GDM1 (cell line): ENCODE results near the gene BAIAP2L2.
"Not testable (repeated sequence)": the region's sequence is repeated elsewhere in the genome, so short reads cannot be mapped to it uniquely, and the experiment has no call there.

Source experiments
- DNase-seq: peaks from one replicate; lab custom pipeline; 2025; lab: John Stamatoyannopoulos, UW

Gene BAIAP2L2

DNA sequence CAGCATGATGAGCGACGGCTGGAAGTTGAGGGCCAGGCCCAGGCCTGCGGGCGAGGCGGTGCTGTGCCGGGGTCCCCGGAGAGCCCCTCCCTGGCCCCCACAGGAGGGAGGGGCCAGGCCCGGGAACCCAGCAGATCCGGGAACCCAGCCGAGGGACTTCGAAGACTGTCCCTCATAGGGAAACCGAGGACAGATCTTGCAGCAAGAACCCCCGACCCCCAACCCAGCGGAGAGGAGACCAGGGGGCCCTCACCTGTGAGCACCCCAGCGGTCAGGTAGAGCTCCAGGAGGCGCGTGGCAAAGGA is 28.9 kb downstream of the BAIAP2L2 start:
- DNase-seq = no peak

GRCh38 chr22:38080850-38081635 is 29.4 kb downstream of the BAIAP2L2 start:
- no peak for DNase-seq

- DNase-seq = no peak
Observed at GRCh38 chr22:38080474-38080849, 30.0 kb downstream of the BAIAP2L2 start.

- DNase-seq = no peak
Observed at GRCh38 chr22:38079804-38080203, 30.7 kb downstream of the BAIAP2L2 start.

- DNase-seq = not testable (repeated sequence)
Observed at GRCh38 chr22:38079208-38079607, 31.3 kb downstream of the BAIAP2L2 start.

DNA sequence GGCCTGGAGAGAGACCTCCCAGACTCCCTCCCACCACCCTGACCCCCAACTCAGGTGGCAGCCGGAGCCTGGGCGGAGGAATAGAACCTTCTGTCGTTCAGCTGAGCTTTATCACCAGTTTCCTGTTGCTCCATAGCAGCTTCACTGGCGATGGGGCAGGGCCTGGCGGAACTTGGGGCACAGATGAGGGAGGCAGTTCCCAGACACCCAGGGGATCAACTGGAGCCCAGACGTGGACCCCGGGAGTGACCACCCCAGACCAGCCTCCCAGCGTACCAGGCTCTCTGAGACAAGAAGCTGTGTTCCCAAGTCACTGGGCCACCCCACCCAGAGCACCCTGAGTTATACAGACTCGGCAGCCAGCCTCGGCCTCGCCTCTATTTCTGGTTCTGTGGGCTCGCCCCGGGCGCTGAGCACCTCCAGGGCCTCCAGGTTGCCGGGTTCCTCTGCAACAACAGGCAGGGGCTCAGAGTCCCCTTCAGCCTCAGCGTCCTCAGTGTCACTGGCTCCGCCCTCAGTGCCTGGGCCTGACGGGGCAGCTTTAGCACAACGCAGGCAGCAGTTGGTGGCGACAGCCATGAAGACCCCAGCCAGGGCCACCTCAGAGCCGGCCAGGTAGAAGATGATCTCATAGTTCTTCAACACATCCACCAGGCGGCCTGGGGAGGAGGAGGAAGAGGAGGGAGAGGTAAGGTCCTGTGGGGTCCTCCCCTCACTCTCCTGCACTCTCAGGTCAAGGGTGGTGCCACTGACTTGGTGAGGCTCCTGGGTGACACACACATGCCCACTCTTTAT is 32.2 kb downstream of the BAIAP2L2 start:
- no peak for DNase-seq

GRCh38 chr22:38077595-38077994 is 32.9 kb downstream of the BAIAP2L2 start:
- no peak for DNase-seq

DNA sequence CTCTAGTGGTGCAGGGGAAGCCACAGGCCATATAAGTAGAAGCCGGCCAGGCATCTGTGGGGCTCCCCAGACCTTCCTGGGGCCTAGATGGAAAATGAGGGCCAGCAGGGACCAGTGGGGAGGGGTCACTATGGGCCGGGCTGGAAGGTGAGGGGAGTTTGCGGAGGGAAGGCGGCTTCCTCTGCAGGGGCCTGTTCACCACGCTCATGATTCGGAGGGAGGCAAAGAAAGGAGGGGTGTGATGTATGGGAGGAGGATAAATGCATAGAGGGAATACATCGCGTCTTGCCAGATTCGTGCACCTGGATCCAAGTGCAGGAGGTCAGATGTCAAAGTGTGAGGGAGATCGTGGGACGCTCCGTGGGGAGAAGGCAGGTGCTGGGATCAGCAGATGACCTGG is 33.4 kb downstream of the BAIAP2L2 start:
- no peak for DNase-seq

- no peak for DNase-seq
Observed at GRCh38 chr22:38075961-38076360, 34.5 kb downstream of the BAIAP2L2 start.

- no peak for DNase-seq
Observed at GRCh38 chr22:38075105-38075825, 35.2 kb downstream of the BAIAP2L2 start.

DNA sequence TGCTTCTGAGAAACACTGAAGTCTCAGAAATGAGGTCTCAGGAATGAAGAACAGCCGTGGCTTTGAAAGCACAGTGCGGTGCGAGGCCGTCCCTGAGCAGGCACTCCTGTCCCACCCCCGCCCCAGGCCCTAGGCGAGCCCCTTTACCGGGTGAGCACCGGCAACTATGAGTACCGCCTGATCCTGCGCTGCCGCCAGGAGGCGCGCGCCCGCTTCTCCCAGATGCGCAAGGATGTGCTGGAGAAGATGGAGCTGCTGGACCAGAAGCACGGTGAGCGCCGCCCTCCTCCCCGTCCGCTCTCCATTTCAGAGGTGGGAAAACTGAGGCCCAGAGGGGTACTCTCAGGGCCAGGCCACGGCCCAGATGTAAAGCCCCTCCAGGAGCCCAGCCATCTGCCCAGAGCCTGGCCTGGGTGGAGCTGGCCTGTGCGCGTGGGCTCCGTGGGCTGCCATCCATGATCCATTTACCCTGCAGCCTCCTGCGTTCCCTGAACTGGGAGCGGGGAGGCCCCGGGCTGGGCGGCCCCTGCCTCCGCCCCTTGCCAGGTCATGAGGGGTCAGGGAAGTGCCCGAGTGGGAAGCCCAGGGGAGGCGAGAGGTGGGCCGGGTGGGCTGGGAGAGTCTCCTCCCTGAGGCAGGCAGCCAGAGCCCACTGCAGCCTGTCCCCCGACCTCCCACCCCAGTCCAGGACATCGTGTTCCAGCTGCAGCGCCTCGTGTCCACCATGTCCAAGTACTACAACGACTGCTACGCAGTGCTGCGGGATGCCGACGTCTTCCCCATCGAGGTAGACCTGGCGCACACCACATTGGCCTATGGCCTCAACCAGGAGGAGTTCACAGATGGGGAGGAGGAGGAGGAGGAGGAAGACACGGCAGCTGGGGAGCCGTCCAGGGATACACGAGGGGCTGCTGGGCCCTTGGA is 36.0 kb downstream of the BAIAP2L2 start:
- no peak for DNase-seq

DNA sequence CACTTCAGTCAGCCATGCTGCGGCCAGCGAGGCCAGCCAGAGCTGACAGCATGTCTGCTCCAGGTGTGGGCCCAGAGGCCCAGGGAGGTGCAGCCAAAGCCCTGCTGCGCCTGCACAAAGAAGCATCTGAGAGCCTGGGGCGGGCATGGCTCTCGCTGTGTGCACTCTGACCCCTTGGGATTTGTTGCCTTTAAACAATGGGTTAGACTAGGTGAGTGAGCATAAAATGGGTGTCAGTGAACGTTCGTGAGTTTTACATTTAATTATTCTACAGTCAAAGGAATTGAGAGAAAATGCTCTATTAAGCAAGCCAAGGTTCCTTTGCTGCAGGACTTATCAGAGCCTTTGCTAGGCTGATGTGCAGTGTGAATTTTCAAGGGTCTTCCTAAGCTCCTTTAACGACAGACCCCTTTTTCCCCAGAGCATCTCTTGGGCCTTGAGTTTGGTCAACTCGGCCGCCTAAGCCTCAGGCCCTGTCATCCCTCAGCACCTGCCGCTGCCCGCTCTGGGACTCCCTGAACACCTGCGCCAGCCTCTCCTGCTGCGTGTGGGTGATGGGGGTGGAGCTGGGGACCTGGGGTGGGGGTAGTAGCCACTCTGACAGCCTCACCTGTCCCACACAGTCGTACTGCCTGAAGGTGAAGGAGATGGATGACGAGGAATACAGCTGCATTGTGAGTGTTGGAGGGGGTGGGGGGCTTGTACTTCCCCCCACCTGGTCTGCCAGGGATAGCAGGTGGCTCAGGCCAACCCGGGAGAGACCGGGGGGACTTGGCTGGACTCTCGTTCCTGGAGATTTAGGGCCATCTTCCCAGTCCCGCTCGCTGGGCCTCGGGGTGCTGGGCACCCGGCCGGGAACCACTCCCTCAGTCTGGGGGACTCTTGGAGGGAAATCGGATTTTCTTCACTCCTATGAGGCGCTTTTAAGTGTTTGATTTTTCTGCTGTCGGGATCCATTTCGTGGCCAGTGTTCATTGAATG is 37.0 kb downstream of the BAIAP2L2 start:
- DNase-seq = no peak

DNA sequence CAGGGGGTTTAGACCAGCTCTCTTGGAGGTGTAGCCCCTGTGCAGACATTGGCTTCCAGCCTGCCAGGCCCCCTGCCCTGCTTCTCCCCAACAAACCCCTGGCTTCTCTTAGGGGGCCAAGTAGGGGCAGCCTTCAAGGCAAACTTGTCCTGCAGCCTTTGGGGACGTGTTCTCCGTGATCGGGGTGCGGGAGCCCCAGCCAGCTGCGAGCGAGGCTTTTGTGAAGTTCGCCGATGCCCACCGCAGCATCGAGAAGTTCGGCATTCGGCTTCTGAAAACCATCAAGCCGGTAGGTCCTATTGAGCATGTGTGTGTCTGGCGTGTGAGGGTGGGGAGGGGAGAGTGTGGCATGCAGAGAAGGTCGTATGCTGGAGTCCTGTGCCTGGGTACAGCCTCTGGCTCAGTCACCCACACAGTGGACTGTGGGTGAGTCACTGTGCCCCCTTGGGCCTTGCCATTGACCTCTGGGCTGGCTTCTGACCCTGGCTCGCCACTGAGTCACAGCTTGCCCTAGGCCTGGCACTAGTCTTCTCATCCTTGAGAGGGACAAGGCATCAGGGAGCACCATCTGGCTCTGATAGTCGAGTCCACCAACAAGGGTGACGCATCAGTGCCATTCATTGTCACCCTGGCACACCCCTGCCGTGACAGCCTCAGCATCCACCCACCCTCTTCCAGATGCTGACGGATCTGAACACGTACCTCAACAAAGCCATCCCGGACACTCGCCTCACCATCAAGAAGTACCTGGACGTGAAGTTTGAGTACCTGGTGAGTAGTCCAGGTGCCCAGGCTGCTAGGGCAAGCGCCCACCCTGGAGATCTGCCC is 37.9 kb downstream of the BAIAP2L2 start:
- no peak for DNase-seq

- no peak for DNase-seq
Observed at GRCh38 chr22:38071421-38072321, 38.8 kb downstream of the BAIAP2L2 start.

GRCh38 chr22:38070250-38070921 is 40.1 kb downstream of the BAIAP2L2 start:
- no peak for DNase-seq

DNA sequence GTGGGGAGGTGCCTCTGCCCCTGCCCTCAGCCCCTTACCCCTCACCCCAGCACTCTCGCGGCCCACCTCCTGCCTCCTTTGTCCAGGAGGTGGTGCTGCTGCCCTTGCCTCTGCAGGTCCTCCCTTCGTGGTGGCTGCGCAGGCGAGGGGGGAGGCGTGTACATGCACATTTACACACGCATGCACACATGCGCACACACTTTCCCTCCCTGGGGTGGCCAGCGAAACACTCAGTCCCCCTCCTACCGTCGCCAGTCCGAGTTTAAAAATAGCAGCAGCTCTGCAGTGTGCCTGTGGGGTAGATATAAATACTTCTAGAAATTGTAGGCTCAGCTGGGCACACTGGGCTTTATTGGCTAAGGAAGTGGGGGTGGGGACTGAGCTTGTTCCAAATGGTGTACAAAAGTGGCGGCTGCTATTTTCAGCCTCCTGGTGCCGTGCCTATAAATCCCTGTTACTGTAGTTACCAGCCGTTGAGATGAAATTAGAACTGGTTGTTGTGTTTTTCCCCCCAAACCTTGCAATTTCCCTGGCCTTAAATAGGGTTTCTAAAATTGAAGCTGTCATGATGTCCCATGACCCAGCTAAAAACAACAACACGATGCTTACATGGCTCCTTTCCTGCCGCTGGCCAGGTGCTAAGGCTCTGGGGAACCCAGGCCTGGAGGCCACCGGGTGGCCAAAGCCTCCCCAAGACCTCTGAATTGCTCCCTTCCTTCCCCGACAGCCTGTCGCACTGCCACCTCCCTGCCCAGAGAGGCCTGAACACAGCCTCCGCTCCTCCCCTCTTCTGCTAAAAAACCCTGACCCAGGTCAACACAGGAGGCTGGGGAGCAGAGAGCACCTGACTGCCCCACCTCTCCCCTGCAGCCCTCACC is 40.9 kb downstream of the BAIAP2L2 start:
- no peak for DNase-seq
